Measurements from ENCODE around the gene COMMD7.
"Not testable (repeated sequence)": the region's sequence is repeated elsewhere in the genome, so short reads cannot be mapped to it uniquely, and the experiment has no call there.

COMMD7 gene

GRCh38 chr20:32761417-32761830 is 18.2 kb upstream of the COMMD7 start:
- Mint-ChIP-seq H3K9me3 (no peaks in the 10 kb centered on the region), H3K36me3 (ENCODE audit: low read depth) (no peaks in the 10 kb centered on the region), H3K4me1 (ENCODE audit: low read depth) (peaks cover 16% of the 10 kb centered on the region), H3K4me3 (peak overlapping the region; percentile 76), H3K27ac (peak overlapping the region; percentile 76), H3K27me3 (ENCODE audit: low read depth) (peaks cover 15% of the 10 kb centered on the region)
- no peak for DNase-seq (ENCODE audit: low spot score)

DNA sequence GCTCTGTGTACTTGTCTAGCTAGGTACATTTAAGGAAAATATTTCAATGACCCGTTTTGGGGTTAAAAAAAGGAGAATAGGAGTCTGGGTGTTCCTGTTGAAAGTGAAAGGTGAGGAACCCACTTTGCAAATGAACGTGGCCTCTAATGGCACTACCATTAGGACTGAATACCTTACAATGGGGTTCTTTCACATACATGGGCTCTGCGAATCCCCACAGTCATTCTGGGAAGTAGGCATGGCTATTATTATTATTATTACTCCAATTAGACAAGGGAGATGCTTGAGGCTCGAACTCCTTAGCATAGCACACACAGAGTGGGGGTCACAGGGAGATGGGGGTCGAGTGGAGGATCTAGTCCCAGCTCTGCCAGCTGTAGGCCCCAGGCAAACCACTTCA is 12.9 kb upstream of the COMMD7 start:
- Mint-ChIP-seq H3K4me3 (no peak overlapping the region), H3K36me3 (ENCODE audit: low read depth) (no peaks in the 10 kb centered on the region), H3K4me1 (ENCODE audit: low read depth) (peaks cover 3% of the 10 kb centered on the region), H3K27ac (no peak overlapping the region), H3K27me3 (ENCODE audit: low read depth) (peaks cover 2% of the 10 kb centered on the region), H3K9me3 (no peaks in the 10 kb centered on the region)
- DNase-seq (ENCODE audit: low spot score): no peak

DNA sequence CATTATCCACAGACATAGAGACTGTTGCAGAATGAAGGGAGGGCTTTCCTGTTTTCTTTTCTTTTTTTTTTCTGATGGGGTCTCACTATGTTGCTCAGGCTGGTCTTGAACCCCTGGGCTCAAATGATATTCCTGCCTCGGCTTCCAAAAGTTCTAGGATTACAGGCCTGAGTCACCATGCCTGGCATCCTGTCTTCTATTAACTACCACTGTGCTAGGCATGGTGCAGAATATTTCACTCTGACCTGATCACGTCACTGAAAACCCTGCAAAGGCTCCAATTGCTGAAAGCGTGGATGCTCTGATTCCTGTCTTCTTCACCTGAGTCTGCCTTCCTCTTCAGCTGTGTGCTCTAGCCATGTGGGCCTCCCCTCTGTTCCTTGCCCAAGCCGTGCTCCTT is 10.5 kb upstream of the COMMD7 start:
- H3K4me3 Mint-ChIP-seq: no peak overlapping the region
- H3K36me3 Mint-ChIP-seq (ENCODE audit: low read depth): no peaks in the 10 kb centered on the region
- no peaks in the 10 kb centered on the region for H3K9me3 Mint-ChIP-seq
- peaks cover 2% of the 10 kb centered on the region for H3K27me3 Mint-ChIP-seq (ENCODE audit: low read depth)
- no peak overlapping the region for H3K27ac Mint-ChIP-seq
- H3K4me1 Mint-ChIP-seq (ENCODE audit: low read depth): peaks cover 2% of the 10 kb centered on the region
- DNase-seq (ENCODE audit: low spot score): no peak

- Mint-ChIP-seq H3K27me3 (ENCODE audit: low read depth) (peaks cover 2% of the 10 kb centered on the region), H3K4me3 (no peak overlapping the region), H3K4me1 (ENCODE audit: low read depth) (peaks cover 2% of the 10 kb centered on the region), H3K27ac (no peak overlapping the region), H3K36me3 (ENCODE audit: low read depth) (no peaks in the 10 kb centered on the region), H3K9me3 (no peaks in the 10 kb centered on the region)
- DNase-seq (ENCODE audit: low spot score): no peak
These were observed 9.4 kb upstream of the COMMD7 start for GRCh38 chr20:32752458-32753250.

- DNase-seq (ENCODE audit: low spot score): no peak
- peaks cover 2% of the 10 kb centered on the region for H3K4me1 Mint-ChIP-seq (ENCODE audit: low read depth)
- no peaks in the 10 kb centered on the region for H3K36me3 Mint-ChIP-seq (ENCODE audit: low read depth)
- no peaks in the 10 kb centered on the region for H3K9me3 Mint-ChIP-seq
- H3K27ac Mint-ChIP-seq: no peak overlapping the region
- peaks cover 2% of the 10 kb centered on the region for H3K27me3 Mint-ChIP-seq (ENCODE audit: low read depth)
- no peak overlapping the region for H3K4me3 Mint-ChIP-seq
These were observed 8.6 kb upstream of the COMMD7 start for GRCh38 chr20:32751702-32752457.

DNA sequence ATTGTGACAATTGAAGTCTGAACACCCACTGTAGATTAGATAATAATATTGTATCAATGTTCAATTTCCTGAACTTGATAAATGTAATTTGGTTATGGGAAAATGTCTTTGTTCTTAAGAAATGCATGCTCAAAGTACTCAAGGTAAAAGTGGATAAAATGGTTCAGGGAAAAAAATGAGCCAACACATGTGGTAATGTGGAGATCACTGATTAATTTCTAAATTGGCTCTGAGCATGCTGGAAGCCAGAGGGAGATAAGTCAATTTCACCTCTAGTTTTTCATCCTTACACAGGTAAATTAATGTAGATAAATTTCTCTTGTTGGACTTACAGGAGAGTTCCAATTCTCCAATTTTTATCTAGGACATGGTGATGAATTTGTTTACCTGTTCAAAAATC is 8.0 kb upstream of the COMMD7 start:
- Mint-ChIP-seq H3K4me1 (ENCODE audit: low read depth) (peaks cover 2% of the 10 kb centered on the region), H3K4me3 (no peak overlapping the region), H3K27ac (no peak overlapping the region), H3K9me3 (no peaks in the 10 kb centered on the region), H3K27me3 (ENCODE audit: low read depth) (peaks cover under 1% of the 10 kb centered on the region), H3K36me3 (ENCODE audit: low read depth) (no peaks in the 10 kb centered on the region)
- DNase-seq (ENCODE audit: low spot score): no peak

DNA sequence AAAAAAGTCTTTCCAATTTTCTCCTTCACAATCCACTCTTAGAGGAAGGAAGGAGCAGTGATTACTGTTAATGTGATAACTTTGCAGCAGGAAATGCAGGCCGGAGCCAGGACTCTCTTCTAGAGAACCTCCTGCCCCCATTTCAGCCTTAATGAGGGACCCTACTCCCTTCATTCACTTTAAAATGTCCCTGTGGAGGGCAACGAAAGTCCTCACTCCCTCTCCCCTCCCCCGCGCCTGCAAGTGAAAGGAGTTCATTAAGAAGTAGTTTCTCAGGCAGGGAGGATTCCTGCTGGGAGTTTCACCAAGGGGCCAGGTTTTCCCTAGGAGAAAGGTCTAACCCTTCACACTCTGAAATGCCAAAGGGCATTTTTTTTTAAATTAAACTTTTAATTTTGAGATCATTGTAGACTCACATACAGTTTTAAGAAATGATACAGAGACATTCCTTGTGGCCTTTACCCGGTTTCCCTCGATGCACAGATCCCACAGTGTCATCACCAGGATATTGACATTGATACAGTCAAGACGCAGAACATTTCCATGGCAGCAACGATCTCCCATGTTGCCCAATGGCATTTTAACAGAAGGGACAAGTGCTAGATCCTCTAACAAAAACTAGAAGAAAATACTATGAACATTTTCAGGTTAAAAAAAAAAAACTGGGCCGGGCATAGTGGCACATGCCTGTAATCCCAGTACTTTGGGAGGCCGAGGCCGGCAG is 6.8 kb upstream of the COMMD7 start:
- no peaks in the 10 kb centered on the region for H3K36me3 Mint-ChIP-seq (ENCODE audit: low read depth)
- DNase-seq (ENCODE audit: low spot score): no peak
- no peak overlapping the region for H3K27ac Mint-ChIP-seq
- no peak overlapping the region for H3K4me3 Mint-ChIP-seq
- no peaks in the 10 kb centered on the region for H3K27me3 Mint-ChIP-seq (ENCODE audit: low read depth)
- no peaks in the 10 kb centered on the region for H3K9me3 Mint-ChIP-seq
- peaks cover 2% of the 10 kb centered on the region for H3K4me1 Mint-ChIP-seq (ENCODE audit: low read depth)

GRCh38 chr20:32742322-32743236 is 688 bp downstream of the COMMD7 start:
- Mint-ChIP-seq H3K4me1 (ENCODE audit: low read depth) (peaks cover 39% of the 10 kb centered on the region), H3K27ac (peak overlapping the region; percentile 97), H3K4me3 (peak overlapping the region; percentile 99), H3K27me3 (ENCODE audit: low read depth) (no peaks in the 10 kb centered on the region), H3K36me3 (ENCODE audit: low read depth) (peaks cover 11% of the 10 kb centered on the region), H3K9me3 (no peaks in the 10 kb centered on the region)
- no peak for DNase-seq (ENCODE audit: low spot score)

DNA sequence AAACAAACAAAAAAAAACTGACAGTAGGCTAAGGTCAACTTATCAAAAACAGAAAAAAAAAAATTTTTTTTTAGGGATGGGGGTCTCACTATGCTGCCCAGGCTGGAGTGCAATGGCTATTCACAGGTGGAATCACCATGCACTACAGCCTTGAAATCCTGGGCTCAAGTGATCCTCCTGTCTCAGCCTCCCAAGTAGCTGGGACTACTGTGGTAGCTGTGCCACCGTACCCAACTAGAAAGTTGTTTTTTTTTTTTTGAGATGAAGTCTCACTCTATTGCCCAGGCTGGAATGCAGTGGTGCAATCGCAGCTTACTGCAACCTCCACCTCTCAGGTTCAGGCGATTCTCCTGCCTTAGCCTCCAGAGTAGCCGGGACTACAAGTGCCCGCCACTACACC is 2.1 kb downstream of the COMMD7 start:
- peak overlapping the region; percentile 99 for H3K4me3 Mint-ChIP-seq
- no peak for DNase-seq (ENCODE audit: low spot score)
- H3K9me3 Mint-ChIP-seq: no peaks in the 10 kb centered on the region
- H3K27ac Mint-ChIP-seq: no peak overlapping the region
- no peaks in the 10 kb centered on the region for H3K27me3 Mint-ChIP-seq (ENCODE audit: low read depth)
- peaks cover 14% of the 10 kb centered on the region for H3K36me3 Mint-ChIP-seq (ENCODE audit: low read depth)
- H3K4me1 Mint-ChIP-seq (ENCODE audit: low read depth): peaks cover 40% of the 10 kb centered on the region

DNA sequence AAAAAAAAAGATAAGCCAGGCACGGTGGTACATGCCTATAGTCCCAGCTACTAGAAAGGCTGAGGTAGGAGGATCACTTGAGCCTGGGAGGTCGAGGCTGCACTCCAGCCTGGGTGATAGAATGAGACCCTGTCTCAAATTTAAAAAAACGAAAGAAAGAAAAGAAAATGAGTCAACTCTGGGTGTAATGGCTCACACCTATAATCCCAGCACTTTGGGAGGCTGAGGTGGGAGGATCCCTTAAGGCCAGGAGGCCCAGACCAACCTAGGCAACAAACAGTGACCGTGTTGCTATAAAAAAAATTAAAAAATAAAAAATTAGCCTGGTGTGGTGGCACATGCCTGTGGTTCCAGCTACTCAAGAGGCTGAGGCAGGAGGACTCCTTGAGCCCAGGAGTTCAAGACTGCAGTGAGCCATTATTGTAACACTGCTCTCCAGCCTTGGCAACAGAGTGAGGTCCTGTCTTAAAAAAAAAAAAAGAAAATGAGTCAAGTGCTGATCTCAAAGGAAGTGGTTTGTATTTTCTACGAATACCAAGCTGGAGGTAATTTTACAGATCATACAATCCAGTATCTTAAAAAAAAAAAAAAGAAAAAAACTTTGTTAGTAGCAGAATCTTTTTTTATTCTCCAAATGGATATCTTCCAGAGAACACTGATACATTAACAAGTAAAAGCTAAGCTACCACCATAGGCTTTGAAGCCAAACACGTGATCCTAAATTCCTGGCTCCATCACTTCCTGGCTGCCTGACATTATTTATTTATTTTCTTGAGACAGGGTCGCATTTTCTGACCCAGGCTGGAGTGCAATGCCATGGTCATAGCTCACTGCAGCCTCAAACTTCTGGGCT is 5.7 kb downstream of the COMMD7 start:
- Mint-ChIP-seq H3K4me3 (peak overlapping the region; percentile 66), H3K27me3 (ENCODE audit: low read depth) (no peaks in the 10 kb centered on the region), H3K4me1 (ENCODE audit: low read depth) (peaks cover 39% of the 10 kb centered on the region), H3K9me3 (no peaks in the 10 kb centered on the region), H3K27ac (peak overlapping the region; percentile 93), H3K36me3 (ENCODE audit: low read depth) (peaks cover 12% of the 10 kb centered on the region)
- DNase-seq (ENCODE audit: low spot score): peak; percentile 45

GRCh38 chr20:32731882-32732266 is 11.4 kb downstream of the COMMD7 start:
- Mint-ChIP-seq H3K36me3 (ENCODE audit: low read depth) (peaks cover 26% of the 10 kb centered on the region), H3K27me3 (ENCODE audit: low read depth) (no peaks in the 10 kb centered on the region), H3K4me1 (ENCODE audit: low read depth) (peaks cover 21% of the 10 kb centered on the region), H3K9me3 (no peaks in the 10 kb centered on the region), H3K27ac (peak overlapping the region; percentile 84), H3K4me3 (peak overlapping the region; percentile 66)
- DNase-seq (ENCODE audit: low spot score): no peak

GRCh38 chr20:32729334-32729733 is 13.9 kb downstream of the COMMD7 start:
- Mint-ChIP-seq H3K27ac (peak overlapping the region; percentile 26), H3K4me1 (ENCODE audit: low read depth) (peaks cover 14% of the 10 kb centered on the region), H3K36me3 (ENCODE audit: low read depth) (peaks cover 34% of the 10 kb centered on the region)
- not testable (repeated sequence) for H3K9me3 Mint-ChIP-seq; H3K27me3 Mint-ChIP-seq (ENCODE audit: low read depth); H3K4me3 Mint-ChIP-seq; DNase-seq (ENCODE audit: low spot score)
